Measurements from ENCODE around the gene KRTAP12-2.

KRTAP12-2 gene

GRCh38 chr21:44653656-44654575 lies 12.8 kb downstream of the KRTAP12-2 start:
- DNase-seq (ENCODE audit: low read depth) = no peak
- TF ChIP-seq CTCF (IDR thresholded peaks at IDR 0.05; ENCODE audit: insufficient read depth, low read depth, low read length, missing control alignments) = no peak
- H3K4me3 ChIP-seq (ENCODE audit: low read depth, low read length) = no peak overlapping the region

GRCh38 chr21:44653123-44653522 lies 13.6 kb downstream of the KRTAP12-2 start:
- no peak for DNase-seq (ENCODE audit: low read depth)

GRCh38 chr21:44650973-44651675 lies 15.6 kb downstream of the KRTAP12-2 start:
- no peak for DNase-seq (ENCODE audit: low read depth)
- H3K4me3 ChIP-seq (ENCODE audit: low read depth, low read length) = no peak overlapping the region
- no peak for TF ChIP-seq CTCF (IDR thresholded peaks at IDR 0.05; ENCODE audit: insufficient read depth, low read depth, low read length, missing control alignments)

More at GRCh38 chr21:44653123-44653522, 13.6 kb downstream of the KRTAP12-2 start:
- H3K4me3 ChIP-seq (ENCODE audit: low read depth, low read length) = no peak overlapping the region
- no peak for TF ChIP-seq CTCF (IDR thresholded peaks at IDR 0.05; ENCODE audit: insufficient read depth, low read depth, low read length, missing control alignments)

GRCh38 chr21:44650265-44650972 lies 16.3 kb downstream of the KRTAP12-2 start:
- no peak overlapping the region for H3K4me3 ChIP-seq (ENCODE audit: low read depth, low read length)
- DNase-seq (ENCODE audit: low read depth) = no peak
- no peak for TF ChIP-seq CTCF (IDR thresholded peaks at IDR 0.05; ENCODE audit: insufficient read depth, low read depth, low read length, missing control alignments)

- no peak overlapping the region for H3K4me3 ChIP-seq (ENCODE audit: low read depth, low read length)
- no peak for DNase-seq (ENCODE audit: low read depth)
- no peak for TF ChIP-seq CTCF (IDR thresholded peaks at IDR 0.05; ENCODE audit: insufficient read depth, low read depth, low read length, missing control alignments)
Measured at GRCh38 chr21:44649521-44650100, 17.1 kb downstream of the KRTAP12-2 start.

- no peak overlapping the region for H3K4me3 ChIP-seq (ENCODE audit: low read depth, low read length)
- no peak for TF ChIP-seq CTCF (IDR thresholded peaks at IDR 0.05; ENCODE audit: insufficient read depth, low read depth, low read length, missing control alignments)
- no peak for DNase-seq (ENCODE audit: low read depth)
Measured at GRCh38 chr21:44648557-44649311, 18.0 kb downstream of the KRTAP12-2 start.
